Central memory CD4-positive, alpha-beta T cell (primary cell): ENCODE results near the gene ATG9A.
"Not testable (repeated sequence)": the region's sequence is repeated elsewhere in the genome, so short reads cannot be mapped to it uniquely, and the experiment has no call there.

Experiments
- DNase-seq: peaks from one replicate; pipeline ENCODE4 v3.0.0; 2022
- total RNA-seq, 3 experiments: gene quantifications; one replicate each; lab custom pipeline; 2026; lab: John Stamatoyannopoulos, UW

The ATG9A gene, protein sequence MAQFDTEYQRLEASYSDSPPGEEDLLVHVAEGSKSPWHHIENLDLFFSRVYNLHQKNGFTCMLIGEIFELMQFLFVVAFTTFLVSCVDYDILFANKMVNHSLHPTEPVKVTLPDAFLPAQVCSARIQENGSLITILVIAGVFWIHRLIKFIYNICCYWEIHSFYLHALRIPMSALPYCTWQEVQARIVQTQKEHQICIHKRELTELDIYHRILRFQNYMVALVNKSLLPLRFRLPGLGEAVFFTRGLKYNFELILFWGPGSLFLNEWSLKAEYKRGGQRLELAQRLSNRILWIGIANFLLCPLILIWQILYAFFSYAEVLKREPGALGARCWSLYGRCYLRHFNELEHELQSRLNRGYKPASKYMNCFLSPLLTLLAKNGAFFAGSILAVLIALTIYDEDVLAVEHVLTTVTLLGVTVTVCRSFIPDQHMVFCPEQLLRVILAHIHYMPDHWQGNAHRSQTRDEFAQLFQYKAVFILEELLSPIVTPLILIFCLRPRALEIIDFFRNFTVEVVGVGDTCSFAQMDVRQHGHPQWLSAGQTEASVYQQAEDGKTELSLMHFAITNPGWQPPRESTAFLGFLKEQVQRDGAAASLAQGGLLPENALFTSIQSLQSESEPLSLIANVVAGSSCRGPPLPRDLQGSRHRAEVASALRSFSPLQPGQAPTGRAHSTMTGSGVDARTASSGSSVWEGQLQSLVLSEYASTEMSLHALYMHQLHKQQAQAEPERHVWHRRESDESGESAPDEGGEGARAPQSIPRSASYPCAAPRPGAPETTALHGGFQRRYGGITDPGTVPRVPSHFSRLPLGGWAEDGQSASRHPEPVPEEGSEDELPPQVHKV
- 22.7 to 35.3 (median 32.6) reads per million in 3 experiments for total RNA-seq

DNA sequence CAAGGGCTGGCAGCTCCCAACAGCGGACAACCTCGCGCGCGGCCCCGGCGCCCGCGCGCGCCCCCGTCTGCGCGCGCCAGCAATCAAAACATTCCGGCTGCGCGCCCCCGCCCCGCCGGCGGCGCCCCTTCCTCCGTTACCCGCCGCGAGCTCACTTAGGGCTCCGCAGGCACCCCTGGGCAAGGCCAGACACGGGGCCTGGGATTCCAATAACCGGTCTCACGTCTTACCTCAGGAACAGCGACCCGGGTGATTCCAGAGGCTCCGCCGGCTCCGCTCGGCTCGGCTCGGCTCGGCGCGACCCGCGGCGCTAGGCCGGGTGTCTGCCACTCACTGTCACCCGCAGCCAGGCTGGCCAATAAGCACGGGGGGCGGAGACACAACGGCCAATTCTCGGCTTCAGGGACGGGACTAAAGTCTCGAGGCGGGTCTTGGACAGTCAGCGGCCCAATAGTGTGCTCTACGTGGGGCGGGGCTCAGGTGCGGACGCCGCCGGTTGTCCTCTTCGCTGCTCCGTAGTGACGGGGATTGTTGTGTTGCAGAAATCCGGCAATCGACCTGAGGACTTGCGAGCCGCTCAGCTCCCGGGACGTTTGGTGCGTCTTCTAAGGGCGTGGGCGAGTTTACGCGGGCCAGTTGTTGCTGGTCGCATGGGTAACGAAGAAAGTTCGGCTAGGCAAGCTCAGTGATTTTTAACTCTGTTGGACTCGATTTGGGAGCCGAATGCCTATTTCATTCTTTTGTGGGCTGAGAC, at the start of gene ATG9A, which contains the start of gene ANKZF1:
TSS of gene ATG9A (minus strand) at position 332 of the 754 bp plus-strand sequence. CDS start 1,612 bp downstream, outside the sequence.
TSS of gene ANKZF1 (plus strand) at position 502 of the 754 bp plus-strand sequence. CDS start 452 bp downstream, outside the sequence.
- DNase-seq = peak; percentile 99

DNA sequence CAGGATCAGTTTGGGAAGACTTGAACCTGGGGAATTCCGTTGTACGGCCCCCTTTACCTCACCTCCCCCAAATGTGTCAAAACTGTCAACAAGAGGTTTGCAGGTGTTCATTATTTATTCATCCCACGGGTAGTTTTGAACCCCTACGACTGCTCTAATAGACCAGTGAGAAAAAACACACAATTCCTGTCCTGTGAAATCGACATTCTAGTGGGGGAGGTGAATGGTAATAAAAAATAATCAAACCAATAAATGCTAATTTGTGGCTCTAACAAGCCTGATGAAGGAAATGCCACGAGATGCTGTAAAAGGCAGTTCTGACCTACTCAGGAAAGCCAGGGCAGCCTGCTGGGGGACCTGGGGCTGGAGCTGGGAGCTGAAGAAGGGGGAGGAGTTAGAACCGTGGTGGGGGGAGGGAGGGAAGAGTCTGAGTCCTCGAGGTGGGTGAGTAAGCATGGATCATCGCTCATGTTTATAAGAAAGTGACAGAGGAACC, 49.3 kb upstream of the ATG9A start:
- DNase-seq = no peak

DNA sequence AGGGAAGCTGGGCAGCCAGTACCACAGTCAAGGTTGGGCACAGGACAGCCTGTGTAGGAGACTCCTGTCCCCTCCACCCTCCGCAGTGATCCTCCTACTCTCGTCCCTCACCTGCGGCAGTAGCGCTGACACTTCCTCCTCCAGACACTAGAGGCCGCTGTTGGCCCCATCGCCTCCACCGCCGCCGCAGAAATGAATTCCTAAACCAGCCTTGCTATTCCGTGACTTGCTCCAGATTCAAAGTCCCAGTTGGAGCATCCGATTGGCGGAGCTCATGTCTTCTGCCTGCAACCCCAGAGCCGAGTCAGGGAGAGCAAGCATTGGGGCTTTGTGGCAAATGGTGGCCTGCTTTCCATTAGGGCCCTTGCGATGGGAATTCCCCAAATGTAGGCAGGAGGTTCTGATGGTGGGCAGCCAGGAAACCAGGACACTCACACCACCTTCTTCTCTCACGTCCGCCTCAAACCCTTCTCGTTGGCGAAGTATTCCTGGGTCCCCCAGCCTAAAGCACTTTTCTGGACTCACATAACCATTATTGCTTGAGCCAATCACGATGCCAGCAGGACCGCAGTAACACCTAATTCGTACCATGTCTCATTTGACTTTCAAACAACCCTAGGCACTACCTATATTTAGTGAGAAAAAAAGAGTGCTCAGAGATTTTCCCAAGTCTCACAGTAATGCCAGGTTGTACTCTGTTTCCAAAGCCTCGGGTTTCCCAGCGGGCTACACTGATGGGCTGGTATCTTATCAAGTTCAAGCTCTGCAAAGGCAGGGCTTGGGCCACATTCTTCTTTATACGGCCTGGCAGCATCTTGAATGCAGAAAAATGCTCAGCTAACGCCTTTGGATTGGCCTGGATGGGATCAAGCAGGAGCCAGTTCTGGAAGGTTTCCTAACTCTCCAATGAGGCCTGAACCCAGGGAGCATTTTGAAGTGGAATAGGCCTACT, 48.5 kb upstream of the ATG9A start:
- peak; percentile 71 for DNase-seq

DNA sequence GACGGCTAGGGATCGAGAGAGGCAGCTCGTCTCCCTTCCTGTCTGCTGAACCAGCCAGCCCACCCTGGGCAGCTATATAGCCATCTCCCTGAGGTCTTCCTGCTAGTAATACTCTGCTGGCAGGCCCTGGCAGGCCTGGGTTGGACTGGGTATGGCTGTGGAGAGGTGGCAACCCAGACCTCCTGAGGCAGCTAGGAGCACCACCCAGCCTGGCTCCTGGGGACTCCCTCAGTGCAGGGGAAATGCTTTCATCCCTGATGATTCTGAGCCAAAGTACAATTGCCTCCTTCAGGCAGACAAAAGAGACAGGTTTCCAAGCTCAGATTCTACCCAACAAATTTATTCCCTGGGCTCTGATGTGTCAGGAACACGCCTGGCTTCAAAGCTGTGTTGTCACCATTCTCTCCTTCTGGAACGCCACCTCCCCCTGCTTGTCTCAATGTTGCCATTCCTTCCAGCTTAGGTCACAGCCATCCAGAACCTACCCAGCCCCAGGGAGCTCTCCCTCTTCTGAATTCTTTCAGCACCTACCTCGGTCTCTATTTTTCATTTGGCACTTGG, 45.0 kb upstream of the ATG9A start:
- no peak for DNase-seq

DNA sequence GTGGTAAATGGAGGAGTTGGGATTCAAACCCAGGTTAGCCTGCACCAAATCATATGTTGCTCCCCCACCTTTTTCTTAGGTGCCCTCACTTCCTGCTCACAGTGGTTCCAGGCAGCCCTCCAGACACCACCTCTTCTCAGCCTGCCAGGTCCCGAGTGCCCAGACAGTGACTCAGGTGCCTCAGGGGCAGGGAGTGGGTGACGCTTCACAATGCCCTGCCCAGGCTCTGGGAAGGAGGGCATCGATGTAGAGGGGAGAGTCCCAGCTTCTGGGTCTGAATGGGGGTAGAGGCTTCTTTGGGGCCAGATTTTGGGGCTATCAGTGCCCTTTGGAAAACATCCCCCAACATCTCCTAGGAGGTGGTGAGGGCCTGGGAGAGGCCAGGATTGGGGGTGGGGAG, 44.5 kb upstream of the ATG9A start:
- DNase-seq = no peak

DNA sequence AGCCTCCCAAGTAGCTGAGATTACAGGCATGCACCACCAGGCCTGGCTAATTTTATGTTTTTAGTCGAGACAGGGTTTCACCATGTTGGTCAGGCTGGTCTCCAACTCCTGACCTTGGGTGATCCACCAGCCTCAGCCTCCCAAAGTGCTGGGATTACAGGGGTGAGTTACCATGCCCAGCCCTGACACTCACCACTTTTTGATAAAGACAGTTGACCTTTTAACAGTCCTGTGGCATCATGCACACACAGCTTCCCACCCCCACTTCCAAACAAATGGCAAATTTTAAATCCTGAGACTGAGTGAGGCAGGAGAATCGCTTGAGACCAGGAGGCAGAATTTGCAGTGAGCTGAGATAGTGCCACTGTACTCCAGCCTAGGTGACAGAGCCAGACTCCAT, 43.6 kb upstream of the ATG9A start:
- no peak for DNase-seq

DNA sequence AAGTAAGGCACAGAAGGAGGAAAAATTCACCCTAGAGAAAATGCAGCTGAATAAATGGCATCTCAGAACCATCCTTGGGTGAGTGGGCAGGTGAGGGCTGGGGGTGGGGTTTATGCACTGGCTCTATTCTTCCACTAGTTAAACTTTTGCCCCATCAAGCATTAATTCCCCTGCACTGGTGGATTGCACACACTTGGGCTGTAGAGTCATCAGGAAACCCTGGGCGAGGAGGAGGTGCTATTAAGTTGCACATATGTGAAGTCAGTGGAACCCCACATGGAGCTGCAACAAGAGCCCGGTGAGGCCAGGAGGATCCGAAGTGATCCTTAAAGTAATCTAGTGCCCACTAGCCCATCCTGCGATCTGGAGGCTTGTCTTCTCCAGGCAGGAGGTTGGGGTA, 42.9 kb upstream of the ATG9A start:
- DNase-seq = no peak

DNA sequence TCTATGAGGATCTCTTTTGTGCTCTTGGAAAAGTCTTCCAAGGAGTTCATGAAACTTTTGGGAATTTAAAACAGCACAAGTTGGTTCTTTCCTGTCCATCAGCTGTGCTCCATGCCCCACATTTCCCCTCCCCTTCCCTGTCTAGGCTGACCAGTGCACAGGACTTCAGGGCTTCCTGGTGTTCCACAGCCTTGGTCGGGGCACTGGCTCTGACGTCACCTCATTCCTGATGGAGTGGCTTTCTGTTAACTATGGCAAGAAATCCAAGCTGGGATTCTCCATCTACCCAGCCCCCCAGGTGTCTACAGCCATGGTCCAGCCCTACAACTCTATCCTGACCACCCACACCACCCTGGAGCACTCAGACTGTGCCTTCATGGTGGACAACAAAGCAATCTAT, 41.6 kb upstream of the ATG9A start:
- no peak for DNase-seq

DNA sequence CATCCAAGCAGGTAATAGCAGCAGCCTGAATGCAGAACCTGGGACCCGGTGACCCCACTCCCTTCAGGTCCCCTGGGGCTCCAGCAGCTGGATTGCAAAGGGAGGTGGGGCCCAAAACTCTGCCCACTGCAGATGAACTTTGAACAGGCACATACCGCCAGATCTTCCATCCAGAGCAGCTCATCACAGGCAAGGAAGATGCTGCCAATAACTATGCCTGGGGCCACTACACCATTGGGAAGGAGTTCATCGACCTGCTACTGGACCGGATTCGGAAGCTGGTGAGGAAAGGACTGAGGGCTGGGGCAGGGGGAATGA, 40.6 kb upstream of the ATG9A start:
- no peak for DNase-seq

DNA sequence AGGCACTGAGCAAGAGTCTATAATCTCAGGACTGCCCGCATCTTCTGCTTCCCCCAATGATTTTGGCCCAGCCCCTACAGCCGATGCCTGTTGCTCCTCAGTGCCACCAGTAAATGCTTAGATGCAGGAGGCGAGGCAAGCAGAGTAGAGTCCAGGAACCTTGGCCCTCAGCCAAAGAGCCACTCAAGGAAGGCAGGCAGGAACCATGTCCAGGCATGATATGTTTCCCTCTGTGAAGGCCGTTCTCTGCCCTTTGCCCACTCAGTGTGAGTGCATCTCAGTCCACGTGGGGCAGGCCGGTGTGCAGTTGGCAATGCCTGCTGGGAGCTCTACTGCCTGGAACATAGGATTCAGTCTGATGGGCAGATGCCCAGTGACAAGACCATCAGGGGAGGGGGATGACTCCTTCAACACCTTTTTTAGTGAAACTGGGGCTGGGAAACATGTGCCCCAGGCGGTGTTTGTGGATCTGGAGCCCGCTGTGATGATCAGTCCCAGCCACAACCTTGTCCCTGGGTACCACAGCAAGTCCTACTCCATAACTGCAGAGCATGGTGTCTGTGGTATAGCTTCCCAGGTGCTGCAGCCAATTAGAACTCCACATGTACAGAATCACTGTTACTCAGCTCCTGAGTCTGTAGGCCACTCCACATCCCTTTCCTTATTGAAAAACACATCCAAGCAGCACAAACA, 40.1 kb upstream of the ATG9A start:
- no peak for DNase-seq

DNA sequence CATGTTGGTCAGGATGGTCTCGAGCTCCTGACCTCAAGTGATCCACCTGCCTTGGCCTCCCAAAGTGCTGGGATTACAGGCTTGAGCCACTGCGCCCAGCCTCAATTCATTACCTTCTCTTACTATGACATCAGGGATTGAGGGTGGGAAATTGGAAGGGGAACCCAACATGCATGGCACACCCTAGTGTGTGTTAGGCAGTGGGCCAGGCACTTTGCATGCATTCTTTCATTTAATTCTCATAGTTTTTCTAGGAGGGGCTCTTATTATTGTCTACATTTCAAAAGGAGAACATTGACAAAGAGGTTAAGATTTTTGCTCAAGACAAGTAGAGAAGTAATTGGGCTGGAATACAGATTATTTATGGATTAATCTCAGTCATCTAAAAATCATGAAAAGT, 38.9 kb upstream of the ATG9A start:
- no peak for DNase-seq

DNA sequence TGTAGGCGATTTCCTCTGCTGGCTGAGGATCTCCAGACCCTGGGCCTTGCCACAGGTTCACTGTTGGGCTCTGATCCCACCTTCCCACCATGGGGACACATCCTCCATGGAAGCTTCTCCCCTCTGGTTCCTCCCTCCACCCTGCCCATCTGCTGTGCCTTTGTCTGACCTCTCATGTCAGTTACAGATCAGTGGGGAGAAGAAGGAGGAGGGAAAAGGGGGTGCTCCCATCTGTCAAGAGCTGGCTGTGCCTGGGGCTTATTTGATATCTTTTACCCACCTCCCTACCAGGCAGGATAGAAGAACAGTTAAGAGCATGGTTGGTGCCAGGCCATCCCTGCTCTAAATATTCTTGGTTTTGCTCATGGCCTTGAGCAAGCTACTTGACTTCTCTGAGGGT, 37.5 kb upstream of the ATG9A start:
- DNase-seq = no peak

DNA sequence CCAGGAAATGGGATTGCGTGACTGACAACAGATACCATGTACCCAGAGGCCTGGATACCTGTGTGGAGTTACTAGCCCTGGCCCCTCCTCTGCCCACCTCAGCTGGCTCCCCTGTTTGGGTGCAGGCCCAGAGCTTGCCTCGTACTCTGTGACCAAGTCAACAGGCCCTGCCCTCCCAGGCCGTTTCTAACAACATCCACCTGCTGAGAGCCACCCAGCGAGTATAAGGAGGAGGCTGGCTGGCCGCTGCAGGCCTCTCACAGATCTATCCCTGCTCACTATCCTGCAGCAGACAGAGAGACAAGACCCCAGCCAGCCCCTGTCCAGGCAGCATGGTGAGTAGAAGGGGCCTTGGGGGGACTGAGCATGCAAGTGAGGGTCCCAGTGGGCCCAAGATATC, 36.8 kb upstream of the ATG9A start:
- DNase-seq = no peak

DNA sequence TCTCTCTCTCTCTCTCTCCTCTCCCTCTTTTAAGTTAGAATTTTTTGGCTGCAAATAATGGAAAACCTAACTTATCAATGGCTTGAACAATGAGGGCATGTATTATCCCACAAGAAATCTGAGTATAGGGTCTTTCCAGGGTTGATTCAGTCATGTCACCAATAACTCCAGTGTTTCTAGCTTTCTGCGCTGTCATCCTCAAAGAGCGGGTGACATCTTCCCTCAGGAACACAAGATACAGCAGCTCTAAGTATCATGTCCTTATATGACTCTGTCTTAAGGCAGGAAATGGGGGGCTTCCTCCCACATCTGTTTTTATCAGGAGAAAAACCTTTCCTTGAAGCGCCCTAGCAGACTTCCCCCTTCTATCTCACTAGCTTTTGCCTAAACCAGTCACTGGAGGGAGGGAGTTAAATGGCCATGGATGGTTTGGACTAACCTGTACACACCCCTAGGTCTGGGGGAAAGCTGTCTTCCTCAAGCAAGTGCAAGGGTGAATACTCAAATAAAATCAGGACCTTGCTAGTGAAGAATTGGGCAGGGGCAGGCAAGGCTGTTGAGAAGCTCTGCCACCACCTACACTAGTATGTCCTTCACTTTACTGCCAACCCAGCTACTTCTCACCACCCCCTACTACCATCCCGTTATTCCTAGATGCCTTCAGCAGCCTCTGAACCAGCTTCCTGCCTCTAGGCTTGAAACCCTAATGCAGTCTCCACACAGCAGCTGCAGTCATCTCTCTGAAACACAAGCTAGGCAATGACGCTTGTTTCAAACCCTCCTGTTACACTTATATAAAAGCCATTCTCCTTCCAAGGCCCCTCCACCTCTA, 31.8 kb upstream of the ATG9A start:
- no peak for DNase-seq

DNA sequence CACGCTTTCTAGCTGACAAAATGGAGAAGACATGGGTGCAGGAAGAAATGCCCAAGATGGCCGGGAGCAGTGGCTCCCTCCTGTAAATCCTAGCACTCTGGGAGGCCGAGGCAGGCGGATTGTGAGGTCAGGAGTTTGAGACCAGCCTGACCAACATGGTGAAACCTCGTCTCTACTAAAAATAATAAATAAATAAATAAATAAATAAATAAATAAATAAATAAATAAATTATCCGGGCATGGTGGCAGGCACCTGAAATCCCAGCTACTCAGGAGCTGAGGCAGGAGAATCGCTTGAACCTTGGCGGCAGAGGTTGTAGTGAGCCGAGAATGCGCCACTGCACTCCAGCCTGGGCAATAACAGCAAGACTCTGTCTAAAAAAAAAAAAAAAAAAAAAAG, 29.5 kb upstream of the ATG9A start:
- not testable (repeated sequence) for DNase-seq

DNA sequence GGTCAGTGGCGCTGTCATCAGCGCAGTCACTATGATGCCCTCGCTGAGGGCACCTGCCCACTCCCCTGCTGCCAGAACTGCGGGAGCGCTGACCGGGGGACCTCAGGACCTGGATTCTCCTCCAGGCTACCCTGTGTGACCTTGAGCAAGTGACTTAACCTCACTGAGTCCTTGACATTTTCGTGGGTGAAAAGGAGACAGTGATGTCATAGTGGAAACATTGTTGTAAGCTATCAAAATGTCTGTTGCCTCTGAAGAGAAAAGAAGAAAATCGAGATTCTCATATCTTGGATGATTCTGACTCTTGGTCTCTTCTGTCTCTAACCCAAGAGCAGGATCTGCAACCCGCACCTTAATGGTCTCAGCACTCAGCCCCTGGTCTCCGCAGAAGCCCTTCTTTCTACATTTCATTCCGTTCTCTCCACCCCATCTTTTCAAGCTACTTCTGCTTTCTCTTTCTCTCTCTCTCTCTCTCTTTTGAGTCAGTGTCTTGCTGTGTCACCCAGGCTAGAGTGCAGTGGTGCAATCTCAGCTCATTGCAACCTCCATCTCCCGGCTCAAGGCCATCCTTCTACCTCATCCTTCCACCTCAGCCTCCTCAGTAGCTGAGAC, 25.3 kb upstream of the ATG9A start:
- peak; percentile 68 for DNase-seq

DNA sequence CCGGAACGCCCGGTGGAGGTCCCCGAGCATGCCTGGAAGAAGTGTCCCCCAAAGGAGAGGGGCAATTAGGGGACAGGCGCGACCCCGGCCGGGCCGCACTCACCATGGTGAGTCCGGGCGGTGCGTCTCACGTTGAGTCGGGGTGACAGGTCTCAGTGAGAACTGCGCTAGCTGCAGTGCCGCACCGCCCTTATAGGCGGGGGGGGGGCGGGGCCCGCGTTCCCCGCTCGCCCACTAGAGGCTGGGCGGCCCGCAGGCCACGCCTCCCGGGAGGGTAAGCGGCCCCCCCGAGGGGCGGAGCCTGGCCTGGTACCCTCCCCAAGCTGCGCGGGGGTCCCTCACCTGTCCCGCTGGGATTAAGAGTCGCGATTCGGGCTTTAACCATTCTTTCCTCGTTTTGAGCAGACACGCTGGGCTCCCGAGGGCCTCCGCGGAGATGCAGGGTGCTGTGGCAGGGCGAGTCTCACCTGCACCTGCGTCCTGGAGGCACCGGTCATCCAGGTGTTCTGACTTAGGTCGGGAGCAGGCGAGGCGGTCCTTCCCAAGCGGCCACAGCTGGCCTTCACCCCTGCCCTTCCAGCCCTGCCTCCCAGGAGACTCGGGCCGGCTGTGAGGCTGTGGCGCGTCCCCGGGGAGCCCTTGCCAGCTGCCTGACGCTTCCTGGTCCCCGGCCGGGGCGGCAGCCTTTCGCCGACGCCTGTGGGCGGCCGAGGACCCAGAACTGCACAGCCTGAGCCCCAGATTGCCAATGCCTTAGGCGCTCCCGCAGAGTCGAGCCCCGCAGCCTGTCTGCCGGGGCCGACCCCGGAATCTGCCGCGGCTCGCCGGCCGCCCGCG, 24.5 kb upstream of the ATG9A start, which contains the start of gene TUBA4A:
TSS of gene TUBA4A (minus strand) at position 166 of the 837 bp plus-strand sequence. CDS start at position 106, 60 bp downstream.
- DNase-seq = peak; percentile 87
